PC-3 (cell line): ENCODE results near the gene KIF6.

ENCODE experiments used
- CTCF ChIP-seq: fragments of 300-600 bp; sonication (generic); conservative IDR thresholded peaks from 2 replicates; pipeline ENCODE4 v1.5.1; 2017; ENCODE audit warnings: antibody characterized with exemption, low read depth, mild to moderate bottlenecking, low read length
- EZH2 ChIP-seq: fragments of 300-600 bp; sonication (generic); IDR thresholded peaks from one replicate; pipeline ENCODE4 v1.6.1; 2017; ENCODE audit warnings: antibody characterized with exemption, mild to moderate bottlenecking, low read length; ENCODE audit not compliant: unreplicated experiment
- EZH2phosphoT487 ChIP-seq: fragments of 300-600 bp; sonication (generic); IDR thresholded peaks from 2 replicates; pipeline ENCODE4 v1.6.1; 2018; ENCODE audit warnings: mild to moderate bottlenecking, antibody characterized with exemption, low read length, borderline replicate concordance

GRCh38 chr6:39567091-39567490 is 158.1 kb downstream of the KIF6 start:
- TF ChIP-seq EZH2 (no peak), CTCF (no peak), EZH2phosphoT487 (no peak)
